Psoas muscle (tissue), 8 donors: ENCODE results near the gene SEC14L5. TPM values are rescaled to one million over a fixed set of nuclear protein-coding genes. Genes with fewer than 3 reads are reported as not detected.

Source experiments
- ATAC-seq, 4 donors: fragments of 200-7000 bp; cut with Tn5 transposase; one replicate each; pipeline ENCODE4 v1.9.1; 2020; ENCODE audit warnings: moderate library complexity in 3 of 4, mild to moderate bottlenecking in 2 of 4
- DNase-seq, 2 donors: peaks; one replicate each; pipeline ENCODE4 v3.0.0-alpha.2; 2020
- H3K27ac ChIP-seq: fragments of 200-600 bp; one replicate; pipeline ENCODE4 v1.8.0; 2022
- H3K27me3 ChIP-seq, 3 donors: fragments of 200-600 bp in 1 of 3; one replicate each; pipeline versions ENCODE4 v1.6.1 to v1.8.0; 2013 to 2022; ENCODE audit warnings: low read length in 2 of 3, mild to moderate bottlenecking in 2 of 3, moderate library complexity in 1 of 3; ENCODE audit not compliant: insufficient read depth in 3 of 3
- H3K36me3 ChIP-seq, 2 donors: fragments of 200-600 bp in 1 of 2; one replicate each; pipeline versions ENCODE4 v1.6.1 to v1.8.0; 2013 to 2022; ENCODE audit warnings: low read depth in 1 of 2, mild to moderate bottlenecking in 1 of 2, moderate library complexity in 1 of 2; ENCODE audit not compliant: insufficient read depth in 1 of 2
- H3K4me1 ChIP-seq: fragments of 200-600 bp; one replicate; pipeline ENCODE4 v1.8.0; 2022
- H3K4me3 ChIP-seq: fragments of 200-600 bp; one replicate; pipeline ENCODE4 v1.8.0; 2022; ENCODE audit warnings: mild to moderate bottlenecking
- H3K9me3 ChIP-seq: fragments of 200-600 bp; one replicate; pipeline ENCODE4 v1.8.0; 2022
- WGBS, 3 donors: extraction: QIAGEN DNeasy Blood & Tissue Kit; methylation state at CpG; one replicate each; pipeline versions ENCODE4 v1.1.6 to v1.1.7; 2013; 5-methylcytosine and 5-hydroxymethylcytosine counted together
- intact Hi-C, 2 donors: fragments of 100-400 bp; cut with DNase I; formaldehyde crosslinking; loops; one replicate each; pipeline versions ENCODE4 v1.11.0 to v1.14.2; 2022
- polyA plus RNA-seq, 3 donors: library from polyadenylated mRNA; stranded (reverse); fragments of 200-250 nt; gene quantifications; one replicate each; pipeline ENCODE4 v1.2.3, GENCODE V29; 2013
- total RNA-seq, 4 donors: library from RNA; stranded (reverse); fragmentation: NEBNext Ultra II Directional in 2 of 4; extraction: Animal tissue kit (Norgen Biotek cat#: 25700) in 2 of 4; gene quantifications; one replicate each; pipeline versions ENCODE4 v1.2.1 to v1.2.4, GENCODE V29; 2021 to 2023
- TF ChIP-seq, protein P1 (sequence below): fragments of 200-600 bp; IDR thresholded peaks from one replicate; pipeline ENCODE4 v1.8.0; 2022; ENCODE audit warnings: antibody characterized with exemption
- donor health status: healthy with polysubstance abuse.
- donor health status: DM: no; HTN: no; CAD: no; lungs with moderate emphysema.
- donor health status: Bipolar disorder and iron deficiency.
- donor health status: healthy.
- donor health status: DM: yes; HTN: yes; CAD: no.
- donor health status: DM: no; HTN: no; CAD: no.
- donor health status: DM: no; HTN: no; CAD: no.
- donor health status: DM: yes; HTN: yes; CAD: no.

The SEC14L5 gene
- total and polyA plus RNA-seq, 7 donors, result 0.23 to 0.88 (median 0.42) TPM

- ATAC-seq, result no peak
- 66 to 68% (median 66%) methylated on average over 5 of the region's 5 CpGs for WGBS, 3 donors
Observed at GRCh38 chr16:4984174-4984990, 26.3 kb downstream of the SEC14L5 start.

DNA sequence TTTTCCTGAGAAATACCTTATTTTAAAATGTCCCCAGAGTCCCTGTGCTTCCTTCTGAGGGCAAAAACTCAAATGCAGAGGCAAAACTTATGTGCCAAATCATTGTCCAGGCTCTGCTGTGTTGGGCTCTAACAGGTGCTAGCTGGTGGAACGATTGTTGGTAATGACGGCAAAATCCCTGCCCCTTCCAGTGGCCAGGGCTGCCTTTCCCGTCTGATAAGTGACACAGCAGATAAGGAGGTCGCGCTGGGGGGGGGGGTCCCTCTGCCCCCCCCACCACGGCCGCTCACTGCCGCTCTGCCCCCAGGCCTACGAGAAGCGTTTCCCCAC is 29.1 kb downstream of the SEC14L5 start:
- Histone ChIP-seq H3K27me3 (peaks cover 0 to 7% (median 0%) of the 10 kb centered on the region in 3 donors), H3K27ac (no peak overlapping the region), H3K9me3 (no peaks in the 10 kb centered on the region), H3K4me3 (peak overlapping the region; percentile 22), H3K36me3 (no peaks in the 10 kb centered on the region), H3K4me1 (no peaks in the 10 kb centered on the region)
- ATAC-seq, result peak in 3 of 4 donors; percentile 5 to 18 (median 6)
- WGBS, 3 donors, result 4 to 12% (median 6%) methylated on average over 7 to 10 of the region's 10 CpGs
- TF ChIP-seq, protein P1, sequence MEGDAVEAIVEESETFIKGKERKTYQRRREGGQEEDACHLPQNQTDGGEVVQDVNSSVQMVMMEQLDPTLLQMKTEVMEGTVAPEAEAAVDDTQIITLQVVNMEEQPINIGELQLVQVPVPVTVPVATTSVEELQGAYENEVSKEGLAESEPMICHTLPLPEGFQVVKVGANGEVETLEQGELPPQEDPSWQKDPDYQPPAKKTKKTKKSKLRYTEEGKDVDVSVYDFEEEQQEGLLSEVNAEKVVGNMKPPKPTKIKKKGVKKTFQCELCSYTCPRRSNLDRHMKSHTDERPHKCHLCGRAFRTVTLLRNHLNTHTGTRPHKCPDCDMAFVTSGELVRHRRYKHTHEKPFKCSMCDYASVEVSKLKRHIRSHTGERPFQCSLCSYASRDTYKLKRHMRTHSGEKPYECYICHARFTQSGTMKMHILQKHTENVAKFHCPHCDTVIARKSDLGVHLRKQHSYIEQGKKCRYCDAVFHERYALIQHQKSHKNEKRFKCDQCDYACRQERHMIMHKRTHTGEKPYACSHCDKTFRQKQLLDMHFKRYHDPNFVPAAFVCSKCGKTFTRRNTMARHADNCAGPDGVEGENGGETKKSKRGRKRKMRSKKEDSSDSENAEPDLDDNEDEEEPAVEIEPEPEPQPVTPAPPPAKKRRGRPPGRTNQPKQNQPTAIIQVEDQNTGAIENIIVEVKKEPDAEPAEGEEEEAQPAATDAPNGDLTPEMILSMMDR, result no peak
- intact Hi-C loops, result no loop called here
- DNase-seq, result no peak

More at GRCh38 chr16:4984174-4984990, 26.3 kb downstream of the SEC14L5 start:
- Histone ChIP-seq H3K27me3 (peaks cover 0 to 7% (median 0%) of the 10 kb centered on the region in 3 donors), H3K27ac (no peak overlapping the region), H3K4me1 (peaks cover 12% of the 10 kb centered on the region), H3K9me3 (no peaks in the 10 kb centered on the region), H3K4me3 (no peak overlapping the region), H3K36me3 (no peaks in the 10 kb centered on the region)
- DNase-seq, result no peak
- TF ChIP-seq, protein P1, result no peak
- intact Hi-C loops, result no loop called here

GRCh38 chr16:4987580-4988374 is 29.6 kb downstream of the SEC14L5 start:
- H3K4me3 ChIP-seq, result peak overlapping the region; percentile 22
- H3K9me3 ChIP-seq, result no peaks in the 10 kb centered on the region
- H3K27ac ChIP-seq, result no peak overlapping the region
- intact Hi-C loops, result no loop called here
- no peak for DNase-seq
- WGBS, 3 donors, result 25 to 39% (median 26%) methylated on average over 39 to 60 of the region's 60 CpGs
- peaks cover 0 to 7% (median 0%) of the 10 kb centered on the region in 3 donors for H3K27me3 ChIP-seq
- peak; percentile 36 to 62 (median 44) for ATAC-seq
- H3K4me1 ChIP-seq, result no peaks in the 10 kb centered on the region
- no peaks in the 10 kb centered on the region for H3K36me3 ChIP-seq
- TF ChIP-seq, protein P1, result no peak

GRCh38 chr16:4988647-4989046 is 30.5 kb downstream of the SEC14L5 start:
- no peak for ATAC-seq
- TF ChIP-seq, protein P1, result no peak
- intact Hi-C loops, result no loop called here
- Histone ChIP-seq H3K36me3 (no peaks in the 10 kb centered on the region), H3K4me3 (no peak overlapping the region), H3K27me3 (peaks cover 0 to 7% (median 0%) of the 10 kb centered on the region in 3 donors), H3K27ac (no peak overlapping the region), H3K4me1 (no peaks in the 10 kb centered on the region), H3K9me3 (no peaks in the 10 kb centered on the region)
- no peak for DNase-seq
- 90 to 92% (median 91%) methylated on average over 5 of the region's 5 CpGs for WGBS, 3 donors
